HFFc6 (cell line): ENCODE measurements around the gene CTSC. TPM values are rescaled to one million over a fixed set of nuclear protein-coding genes. Genes with fewer than 3 reads are reported as not detected.

Experiments
- DNase-seq: peaks from one replicate; pipeline ENCODE4 v3.0.0-alpha.2; 2018
- H3K27ac Mint-ChIP-seq: 2 replicates; pipeline ENCODE4 v1.8.0; 2020; ENCODE audit warnings: mild to moderate bottlenecking, mixed read lengths
- H3K27me3 Mint-ChIP-seq: 2 replicates; pipeline ENCODE4 v1.8.0; 2021; ENCODE audit warnings: mild to moderate bottlenecking, moderate library complexity, mixed read lengths; ENCODE audit not compliant: insufficient read depth
- H3K36me3 Mint-ChIP-seq: 2 replicates; pipeline ENCODE4 v1.8.0; 2021; ENCODE audit warnings: low read depth, mixed read lengths
- H3K4me1 Mint-ChIP-seq: 2 replicates; pipeline ENCODE4 v1.8.0; 2020; ENCODE audit warnings: low read depth, mixed read lengths
- H3K4me3 Mint-ChIP-seq: 2 replicates; pipeline ENCODE4 v1.8.0; 2020; ENCODE audit warnings: mild to moderate bottlenecking, moderate library complexity, mixed read lengths
- H3K9me3 Mint-ChIP-seq: 2 replicates; pipeline ENCODE4 v1.8.0; 2020; ENCODE audit warnings: mild to moderate bottlenecking, mixed read lengths
- total RNA-seq, 6 experiments: library from RNA; stranded (reverse); fragmentation: NEBNext Ultra II Directional; extraction: Animal tissue kit (Norgen Biotek cat#: 25700); gene quantifications; 2 replicates in 1 of 6; 3 replicates in 5 of 6; pipeline ENCODE4 v1.2.3, GENCODE V29; 2021
- TF ChIP-seq, protein P1 (sequence below): fragments of 200-600 bp; sonication (generic); IDR thresholded peaks from 2 replicates; pipeline ENCODE4 v1.5.0; 2021; ENCODE audit warnings: antibody characterized with exemption, mild to moderate bottlenecking

The CTSC gene
- total RNA-seq, 6 experiments from 2014 or later = 234 to 406 (median 384) TPM

DNA sequence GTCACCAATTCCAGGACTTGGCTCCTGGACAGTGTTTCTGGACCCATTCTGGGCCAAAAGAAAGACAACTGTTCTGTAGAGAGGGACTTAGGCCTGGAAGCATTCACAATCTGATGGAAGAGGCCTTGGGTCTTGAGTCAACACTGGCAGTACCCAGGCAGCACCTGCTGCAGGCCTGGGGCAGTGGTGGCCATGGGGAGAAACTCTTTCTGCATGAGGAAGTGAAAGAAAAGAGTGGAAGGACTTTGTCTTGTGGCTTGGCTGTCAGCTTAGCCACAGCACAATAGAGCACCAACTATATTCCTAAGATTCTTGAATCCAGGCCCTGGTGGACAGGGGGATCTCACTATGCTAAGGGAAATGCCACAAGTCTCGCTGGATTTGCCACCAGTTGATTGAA lies 70.6 kb downstream of the CTSC start:
- no peak for DNase-seq
- TF ChIP-seq, protein P1, sequence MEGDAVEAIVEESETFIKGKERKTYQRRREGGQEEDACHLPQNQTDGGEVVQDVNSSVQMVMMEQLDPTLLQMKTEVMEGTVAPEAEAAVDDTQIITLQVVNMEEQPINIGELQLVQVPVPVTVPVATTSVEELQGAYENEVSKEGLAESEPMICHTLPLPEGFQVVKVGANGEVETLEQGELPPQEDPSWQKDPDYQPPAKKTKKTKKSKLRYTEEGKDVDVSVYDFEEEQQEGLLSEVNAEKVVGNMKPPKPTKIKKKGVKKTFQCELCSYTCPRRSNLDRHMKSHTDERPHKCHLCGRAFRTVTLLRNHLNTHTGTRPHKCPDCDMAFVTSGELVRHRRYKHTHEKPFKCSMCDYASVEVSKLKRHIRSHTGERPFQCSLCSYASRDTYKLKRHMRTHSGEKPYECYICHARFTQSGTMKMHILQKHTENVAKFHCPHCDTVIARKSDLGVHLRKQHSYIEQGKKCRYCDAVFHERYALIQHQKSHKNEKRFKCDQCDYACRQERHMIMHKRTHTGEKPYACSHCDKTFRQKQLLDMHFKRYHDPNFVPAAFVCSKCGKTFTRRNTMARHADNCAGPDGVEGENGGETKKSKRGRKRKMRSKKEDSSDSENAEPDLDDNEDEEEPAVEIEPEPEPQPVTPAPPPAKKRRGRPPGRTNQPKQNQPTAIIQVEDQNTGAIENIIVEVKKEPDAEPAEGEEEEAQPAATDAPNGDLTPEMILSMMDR = no peak
- Mint-ChIP-seq H3K9me3 (no peaks in the 10 kb centered on the region), H3K4me1 (no peaks in the 10 kb centered on the region), H3K36me3 (no peaks in the 10 kb centered on the region), H3K27me3 (no peaks in the 10 kb centered on the region), H3K4me3 (no peak overlapping the region), H3K27ac (no peak overlapping the region)

DNA sequence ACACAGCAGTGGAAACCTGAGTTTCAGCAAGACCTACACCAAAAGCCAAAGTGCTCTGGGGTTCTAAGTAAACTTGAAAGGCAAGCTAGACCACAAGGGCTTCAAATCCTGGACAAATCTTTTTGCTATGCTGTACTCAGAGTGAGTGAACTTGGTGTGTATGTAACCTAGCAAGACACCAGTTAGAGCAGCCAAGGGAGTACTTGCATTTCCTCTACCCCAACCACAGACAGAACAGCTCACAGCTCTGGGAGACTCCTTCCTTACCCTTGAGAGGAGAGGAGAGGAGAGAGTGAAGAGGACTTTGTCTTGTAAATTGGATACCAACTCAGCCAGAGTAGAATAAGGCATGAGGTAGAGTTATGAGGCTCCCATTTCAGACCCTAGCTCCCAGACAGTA lies 71.4 kb downstream of the CTSC start:
- no peak overlapping the region for H3K27ac Mint-ChIP-seq
- H3K4me3 Mint-ChIP-seq = no peak overlapping the region
- TF ChIP-seq, protein P1 = no peak
- H3K4me1 Mint-ChIP-seq = no peaks in the 10 kb centered on the region
- no peaks in the 10 kb centered on the region for H3K27me3 Mint-ChIP-seq
- H3K36me3 Mint-ChIP-seq = no peaks in the 10 kb centered on the region
- peaks cover 1% of the 10 kb centered on the region; the same call in 1 of the 2 replicates for H3K9me3 Mint-ChIP-seq
- DNase-seq = no peak

DNA sequence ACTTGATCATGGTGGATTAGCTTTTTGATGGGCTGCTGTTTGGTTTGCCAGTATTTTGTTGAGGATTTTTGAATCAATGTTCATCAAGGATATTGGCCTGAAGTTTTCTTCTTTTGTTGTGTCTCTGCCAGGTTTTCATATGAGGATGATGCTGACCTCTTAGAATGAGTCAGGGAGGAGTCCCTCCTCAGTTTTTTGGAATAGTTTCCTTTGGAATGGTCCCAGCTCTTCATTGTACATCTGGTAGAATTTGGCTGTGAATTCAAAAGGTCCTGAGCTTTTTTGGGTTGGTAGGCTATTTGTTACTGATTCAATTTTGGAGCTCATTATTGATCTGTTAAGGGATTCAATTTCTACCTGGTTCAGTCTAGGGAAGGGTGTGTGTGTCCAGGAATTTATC lies 78.1 kb downstream of the CTSC start:
- no peak overlapping the region for H3K27ac Mint-ChIP-seq
- TF ChIP-seq, protein P1 = no peak
- no peak overlapping the region for H3K4me3 Mint-ChIP-seq
- no peak for DNase-seq
- peaks cover 30% of the 10 kb centered on the region for H3K9me3 Mint-ChIP-seq
- H3K36me3 Mint-ChIP-seq = peaks cover 24% of the 10 kb centered on the region
- no peaks in the 10 kb centered on the region; the same call in 1 of the 2 replicates for H3K27me3 Mint-ChIP-seq
- no peaks in the 10 kb centered on the region; the same call in 1 of the 2 replicates for H3K4me1 Mint-ChIP-seq

DNA sequence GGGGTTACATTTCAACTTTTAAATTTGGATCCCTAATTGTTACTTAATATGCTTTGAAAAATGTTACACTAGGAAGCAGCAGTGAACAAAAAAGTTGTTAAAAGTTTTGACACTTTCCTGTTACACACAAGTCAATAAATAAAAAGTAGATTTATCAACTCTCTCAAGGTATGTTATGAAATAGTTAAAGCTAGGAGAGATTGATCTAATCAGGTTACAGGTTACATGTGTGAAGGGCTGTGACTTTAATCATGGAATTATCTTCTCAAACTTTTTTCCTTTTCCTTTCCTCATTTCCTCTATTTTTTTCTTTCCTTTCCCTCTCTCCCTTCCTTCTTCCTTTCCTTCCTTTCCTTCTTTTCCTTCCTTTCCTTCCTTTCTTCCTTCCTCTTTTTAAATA lies 85.3 kb downstream of the CTSC start:
- DNase-seq = no peak
- Mint-ChIP-seq H3K4me1 (peaks cover under 1% of the 10 kb centered on the region), H3K4me3 (no peak overlapping the region), H3K9me3 (peaks cover 8% of the 10 kb centered on the region; the same call in 1 of the 2 replicates), H3K36me3 (peaks cover 8% of the 10 kb centered on the region), H3K27ac (no peak overlapping the region), H3K27me3 (peaks cover 4% of the 10 kb centered on the region; the same call in 1 of the 2 replicates)
- TF ChIP-seq, protein P1 = no peak

DNA sequence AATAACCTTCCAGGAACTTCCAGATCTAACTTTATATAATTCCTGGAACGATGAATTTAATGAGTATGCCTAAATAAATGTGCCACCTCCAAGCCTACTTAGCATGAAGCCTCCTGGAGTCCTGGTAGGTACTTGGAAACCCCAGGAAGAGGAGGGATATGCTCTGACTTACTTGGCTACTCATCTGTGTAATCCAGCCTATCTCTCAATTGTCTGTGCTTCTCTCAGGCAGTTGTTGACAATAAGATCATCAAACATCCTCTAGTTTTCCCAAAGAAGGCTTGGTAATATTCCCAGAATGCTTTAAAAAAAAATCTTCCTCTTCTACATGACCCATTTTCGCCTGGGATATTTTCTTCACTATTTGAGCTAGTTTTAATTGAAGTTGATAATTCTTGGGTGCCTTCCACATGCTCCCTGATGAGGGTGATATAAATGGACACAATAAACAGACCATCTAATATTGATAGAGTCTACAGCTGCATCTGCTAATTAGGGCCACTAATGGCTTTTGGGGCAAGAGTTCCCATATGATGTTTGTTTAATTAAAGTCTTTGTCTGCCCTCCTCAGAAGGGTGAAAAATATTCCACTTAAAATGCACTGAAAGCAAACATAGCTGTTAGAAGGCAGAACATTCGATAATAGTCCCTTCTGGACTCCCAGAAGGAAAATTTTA lies 86.8 kb downstream of the CTSC start:
- H3K9me3 Mint-ChIP-seq = peaks cover 9% of the 10 kb centered on the region; the same call in 1 of the 2 replicates
- TF ChIP-seq, protein P1 = no peak
- H3K27ac Mint-ChIP-seq = no peak overlapping the region
- H3K36me3 Mint-ChIP-seq = peaks cover 7% of the 10 kb centered on the region
- no peak for DNase-seq
- H3K4me1 Mint-ChIP-seq = peaks cover 12% of the 10 kb centered on the region
- no peak overlapping the region for H3K4me3 Mint-ChIP-seq
- H3K27me3 Mint-ChIP-seq = peaks cover 4% of the 10 kb centered on the region; the same call in 1 of the 2 replicates
